HepG2 (cell line): ENCODE measurements around the gene TUT1. TPM values are rescaled to one million over a fixed set of nuclear protein-coding genes. Genes with fewer than 3 reads are reported as not detected.

ENCODE experiments used
- EZH2 ChIP-seq: conservative IDR thresholded peaks from 2 replicates; pipeline ENCODE4 v1.6.1; 2012; ENCODE audit warnings: mild to moderate bottlenecking, low read depth, low read length, moderate library complexity
- KDM4B ChIP-seq: sonication (generic); formaldehyde crosslinking; IDR thresholded peaks from 2 replicates; pipeline ENCODE4 v1.4.0; 2020; ENCODE audit warnings: missing genetic modification reagents
- NFE2L2 ChIP-seq: fragments of 150-350 bp; IDR thresholded peaks from 2 replicates; pipeline ENCODE4 v1.6.1; 2014; ENCODE audit warnings: low read length
- PAX8 ChIP-seq: sonication (generic); formaldehyde crosslinking; IDR thresholded peaks from 2 replicates; pipeline ENCODE4 v1.8.0; 2022; ENCODE audit warnings: mild to moderate bottlenecking, missing genetic modification reagents, borderline replicate concordance
- PITX1 ChIP-seq: sonication (generic); formaldehyde crosslinking; IDR thresholded peaks from 2 replicates; pipeline ENCODE4 v1.5.1; 2020; ENCODE audit warnings: mild to moderate bottlenecking, missing genetic modification reagents
- RBFOX2 ChIP-seq: fragments of 200-400 bp; formaldehyde crosslinking; IDR thresholded peaks from 2 replicates; pipeline ENCODE4 v1.6.1; 2017; ENCODE audit warnings: low read depth, mild to moderate bottlenecking, low read length
- TMF1 ChIP-seq: sonication (generic); formaldehyde crosslinking; IDR thresholded peaks from 2 replicates; pipeline ENCODE4 v1.8.1; 2022; ENCODE audit warnings: low read depth, missing genetic modification reagents
- YEATS4 ChIP-seq: sonication (generic); formaldehyde crosslinking; IDR thresholded peaks from 2 replicates; pipeline ENCODE4 v1.4.0; 2020; ENCODE audit warnings: missing genetic modification reagents, borderline replicate concordance
- ZBTB7B ChIP-seq: sonication (generic); formaldehyde crosslinking; IDR thresholded peaks from 2 replicates; pipeline ENCODE4 v1.4.0; 2020; ENCODE audit warnings: missing genetic modification reagents
- ZC3H13 ChIP-seq: sonication (generic); formaldehyde crosslinking; IDR thresholded peaks from 2 replicates; pipeline ENCODE4 v1.8.1; 2023; ENCODE audit warnings: mild to moderate bottlenecking, missing genetic modification reagents, moderate library complexity
- ZFP82 ChIP-seq: sonication (generic); formaldehyde crosslinking; IDR thresholded peaks from 2 replicates; pipeline ENCODE4 v1.5.1; 2020; ENCODE audit warnings: mild to moderate bottlenecking, missing genetic modification reagents, borderline replicate concordance
- ZFYVE20 ChIP-seq: sonication (generic); formaldehyde crosslinking; IDR thresholded peaks from 2 replicates; pipeline ENCODE4 v1.8.0; 2023; ENCODE audit warnings: low read depth, mild to moderate bottlenecking, moderate library complexity, missing genetic modification reagents, borderline replicate concordance
- ZNF34 ChIP-seq: sonication (generic); formaldehyde crosslinking; IDR thresholded peaks from 2 replicates; pipeline ENCODE4 v1.4.0; 2020; ENCODE audit warnings: mild to moderate bottlenecking, missing genetic modification reagents, borderline replicate concordance
- ZNF343 ChIP-seq: sonication (generic); formaldehyde crosslinking; IDR thresholded peaks from 2 replicates; pipeline ENCODE4 v1.4.0; 2020; ENCODE audit warnings: mild to moderate bottlenecking, missing genetic modification reagents
- ZNF660 ChIP-seq: sonication (generic); formaldehyde crosslinking; IDR thresholded peaks from 2 replicates; pipeline ENCODE4 v1.5.1; 2020; ENCODE audit warnings: mild to moderate bottlenecking, low read depth, missing genetic modification reagents, borderline replicate concordance
- polyA plus RNA-seq, 8 experiments: library from polyadenylated mRNA; depleted of rRNA in 3 of 8; stranded (reverse) in 7 of 8; unstranded in 1 of 8; fragments of >200 nt; fragmentation: Illumina TruSeq in 4 of 8; extraction: Trizol in 4 of 8; gene quantifications; 2 replicates each; pipeline versions ENCODE4 v1.2.1 to v1.2.3, GENCODE V29; 2011 to 2016; ENCODE audit warnings: low read depth in 4 of 8, missing spikeins in 1 of 8, mixed read lengths in 1 of 8; ENCODE audit not compliant: insufficient read depth in 1 of 8
- total RNA-seq, 5 experiments: library from RNA; depleted of rRNA; stranded (reverse); fragments of >200 nt; fragmentation: Illumina TruSeq; extraction: Trizol; gene quantifications; 2 replicates each; pipeline ENCODE4 v1.2.3, GENCODE V29; 2016; ENCODE audit warnings: low read depth in 1 of 5
- TF ChIP-seq, protein P1 (sequence below): sonication (generic); formaldehyde crosslinking; IDR thresholded peaks from 2 replicates; pipeline ENCODE4 v1.8.1; 2023; ENCODE audit warnings: mild to moderate bottlenecking, missing genetic modification reagents, borderline replicate concordance
- TF ChIP-seq, protein P2 (sequence below): sonication (generic); formaldehyde crosslinking; IDR thresholded peaks from 2 replicates; pipeline ENCODE4 v1.5.0; 2020; ENCODE audit warnings: mild to moderate bottlenecking, missing genetic modification reagents
- TF ChIP-seq, protein P3 (sequence below): sonication (generic); formaldehyde crosslinking; IDR thresholded peaks from 2 replicates; pipeline ENCODE4 v1.5.0; 2020; ENCODE audit warnings: mild to moderate bottlenecking, missing genetic modification reagents
- TF ChIP-seq, protein P4 (sequence below): sonication (generic); formaldehyde crosslinking; IDR thresholded peaks from 2 replicates; pipeline ENCODE4 v1.5.0; 2020; ENCODE audit warnings: missing genetic modification reagents

TUT1 gene
- total and polyA plus RNA-seq, 2 of the 13 experiments (the other 11 are each of a cell fraction or from before 2014, with no cell fraction given): 9.7 to 14.3 TPM

DNA sequence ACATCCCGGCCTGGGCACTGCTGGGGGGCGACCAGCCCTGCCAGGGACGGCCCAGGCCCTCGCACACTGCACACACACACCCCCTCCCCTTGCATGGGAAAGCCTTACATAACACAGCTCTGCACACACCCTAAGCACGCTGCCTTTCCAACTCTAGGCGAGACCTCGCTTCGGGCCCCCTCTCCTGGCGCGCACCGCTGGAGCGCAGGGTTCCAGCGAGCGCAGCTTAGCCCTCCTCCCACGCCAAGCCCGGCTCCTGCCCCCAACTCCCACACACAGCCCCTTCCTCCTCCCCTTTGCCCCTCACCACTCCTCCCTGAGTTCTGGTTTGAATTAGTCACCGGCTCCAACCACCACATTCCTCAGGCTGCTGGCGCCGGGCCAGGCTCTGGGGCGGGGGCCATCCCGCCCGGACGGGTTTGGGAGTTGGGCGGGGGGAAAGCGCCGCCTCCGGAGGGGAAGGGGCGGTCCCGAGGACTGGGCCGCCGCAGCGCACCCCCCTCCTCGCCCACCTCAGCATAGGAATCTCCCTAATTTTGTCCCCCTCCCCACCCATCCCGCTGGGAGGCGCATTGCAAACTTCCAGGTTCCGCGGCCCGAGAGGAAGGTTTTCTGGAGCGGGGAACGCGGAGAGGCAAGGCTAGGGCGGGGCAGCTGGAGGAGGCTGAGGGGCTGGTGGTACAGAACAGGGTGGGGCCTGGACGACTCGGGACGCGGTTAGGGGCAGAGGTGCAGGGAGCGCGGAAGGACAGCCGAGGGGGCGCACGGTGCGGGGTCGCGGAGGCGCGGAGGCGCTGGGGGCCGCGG is 45.7 kb downstream of the TUT1 start (continued):
- TF ChIP-seq TMF1 (CRISPR knock-in tag) (0 out of 2 replicates have a peak, but pooled peaks have one; percentile 69), KDM4B (CRISPR knock-in tag) (peak; percentile 70; the same call in 1 of the 2 replicates), EZH2 (no peak), NFE2L2 (no peak), ZFP82 (0 out of 2 replicates have a peak, but pooled peaks have one; percentile 74), ZNF343 (0 out of 2 replicates have a peak, but pooled peaks have one; percentile 23), ZFYVE20 (CRISPR knock-in tag) (0 out of 2 replicates have a peak, but pooled peaks have one; percentile 42), RBFOX2 (peak; percentile 71; the same call in 1 of the 2 replicates), ZNF660 (CRISPR knock-in tag) (no peak), PITX1 (CRISPR knock-in tag) (0 out of 2 replicates have a peak, but pooled peaks have one; percentile 45), ZNF34 (CRISPR knock-in tag) (peak; percentile 31; the same call in 1 of the 2 replicates), ZBTB7B (CRISPR knock-in tag) (peak; percentile 71; the same call in 1 of the 2 replicates), YEATS4 (peak; percentile 79), ZC3H13 (CRISPR knock-in tag) (peak; percentile 73; the same call in 1 of the 2 replicates), PAX8 (no peak)
- TF ChIP-seq, protein P1, sequence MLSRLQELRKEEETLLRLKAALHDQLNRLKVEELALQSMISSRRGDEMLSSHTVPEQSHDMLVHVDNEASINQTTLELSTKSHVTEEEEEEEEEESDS (CRISPR knock-in tag): no peak
- TF ChIP-seq, protein P2, sequence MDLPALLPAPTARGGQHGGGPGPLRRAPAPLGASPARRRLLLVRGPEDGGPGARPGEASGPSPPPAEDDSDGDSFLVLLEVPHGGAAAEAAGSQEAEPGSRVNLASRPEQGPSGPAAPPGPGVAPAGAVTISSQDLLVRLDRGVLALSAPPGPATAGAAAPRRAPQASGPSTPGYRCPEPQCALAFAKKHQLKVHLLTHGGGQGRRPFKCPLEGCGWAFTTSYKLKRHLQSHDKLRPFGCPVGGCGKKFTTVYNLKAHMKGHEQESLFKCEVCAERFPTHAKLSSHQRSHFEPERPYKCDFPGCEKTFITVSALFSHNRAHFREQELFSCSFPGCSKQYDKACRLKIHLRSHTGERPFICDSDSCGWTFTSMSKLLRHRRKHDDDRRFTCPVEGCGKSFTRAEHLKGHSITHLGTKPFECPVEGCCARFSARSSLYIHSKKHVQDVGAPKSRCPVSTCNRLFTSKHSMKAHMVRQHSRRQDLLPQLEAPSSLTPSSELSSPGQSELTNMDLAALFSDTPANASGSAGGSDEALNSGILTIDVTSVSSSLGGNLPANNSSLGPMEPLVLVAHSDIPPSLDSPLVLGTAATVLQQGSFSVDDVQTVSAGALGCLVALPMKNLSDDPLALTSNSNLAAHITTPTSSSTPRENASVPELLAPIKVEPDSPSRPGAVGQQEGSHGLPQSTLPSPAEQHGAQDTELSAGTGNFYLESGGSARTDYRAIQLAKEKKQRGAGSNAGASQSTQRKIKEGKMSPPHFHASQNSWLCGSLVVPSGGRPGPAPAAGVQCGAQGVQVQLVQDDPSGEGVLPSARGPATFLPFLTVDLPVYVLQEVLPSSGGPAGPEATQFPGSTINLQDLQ: 0 out of 2 replicates have a peak, but pooled peaks have one; percentile 6
- TF ChIP-seq, protein P3, sequence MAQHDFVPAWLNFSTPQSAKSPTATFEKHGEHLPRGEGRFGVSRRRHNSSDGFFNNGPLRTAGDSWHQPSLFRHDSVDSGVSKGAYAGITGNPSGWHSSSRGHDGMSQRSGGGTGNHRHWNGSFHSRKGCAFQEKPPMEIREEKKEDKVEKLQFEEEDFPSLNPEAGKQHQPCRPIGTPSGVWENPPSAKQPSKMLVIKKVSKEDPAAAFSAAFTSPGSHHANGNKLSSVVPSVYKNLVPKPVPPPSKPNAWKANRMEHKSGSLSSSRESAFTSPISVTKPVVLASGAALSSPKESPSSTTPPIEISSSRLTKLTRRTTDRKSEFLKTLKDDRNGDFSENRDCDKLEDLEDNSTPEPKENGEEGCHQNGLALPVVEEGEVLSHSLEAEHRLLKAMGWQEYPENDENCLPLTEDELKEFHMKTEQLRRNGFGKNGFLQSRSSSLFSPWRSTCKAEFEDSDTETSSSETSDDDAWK (CRISPR knock-in tag): no peak
- TF ChIP-seq, protein P4, sequence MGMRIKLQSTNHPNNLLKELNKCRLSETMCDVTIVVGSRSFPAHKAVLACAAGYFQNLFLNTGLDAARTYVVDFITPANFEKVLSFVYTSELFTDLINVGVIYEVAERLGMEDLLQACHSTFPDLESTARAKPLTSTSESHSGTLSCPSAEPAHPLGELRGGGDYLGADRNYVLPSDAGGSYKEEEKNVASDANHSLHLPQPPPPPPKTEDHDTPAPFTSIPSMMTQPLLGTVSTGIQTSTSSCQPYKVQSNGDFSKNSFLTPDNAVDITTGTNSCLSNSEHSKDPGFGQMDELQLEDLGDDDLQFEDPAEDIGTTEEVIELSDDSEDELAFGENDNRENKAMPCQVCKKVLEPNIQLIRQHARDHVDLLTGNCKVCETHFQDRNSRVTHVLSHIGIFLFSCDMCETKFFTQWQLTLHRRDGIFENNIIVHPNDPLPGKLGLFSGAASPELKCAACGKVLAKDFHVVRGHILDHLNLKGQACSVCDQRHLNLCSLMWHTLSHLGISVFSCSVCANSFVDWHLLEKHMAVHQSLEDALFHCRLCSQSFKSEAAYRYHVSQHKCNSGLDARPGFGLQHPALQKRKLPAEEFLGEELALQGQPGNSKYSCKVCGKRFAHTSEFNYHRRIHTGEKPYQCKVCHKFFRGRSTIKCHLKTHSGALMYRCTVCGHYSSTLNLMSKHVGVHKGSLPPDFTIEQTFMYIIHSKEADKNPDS: 0 out of 2 replicates have a peak, but pooled peaks have one; percentile 28
